Stimulated activated CD4-positive, alpha-beta T cell treated with anti-CD3 and anti-CD28 coated beads, Interleukin-4, amount 100 ng/mL, for 4 hours (primary cell): ENCODE measurements around the gene SYNC.
"Not testable (repeated sequence)": the region's sequence is repeated elsewhere in the genome, so short reads cannot be mapped to it uniquely, and the experiment has no call there.

Experiments used
- DNase-seq, 2 experiments: peaks; one replicate each; pipeline ENCODE4 v3.0.0-alpha.2; 2020

The SYNC gene

GRCh38 chr1:32639489-32640075, 63.0 kb downstream of the SYNC start:
- no peak for DNase-seq

GRCh38 chr1:32636914-32637645, 65.5 kb downstream of the SYNC start:
- DNase-seq, result no peak

GRCh38 chr1:32635508-32636277, 66.9 kb downstream of the SYNC start:
- no peak for DNase-seq

- no peak for DNase-seq
Measured at GRCh38 chr1:32632829-32633228, 69.7 kb downstream of the SYNC start.

- not testable (repeated sequence) for DNase-seq
Measured at GRCh38 chr1:32630173-32630572, 72.4 kb downstream of the SYNC start.
